GM21737 (cell line): ENCODE measurements around the gene SLCO2B1.

ENCODE experiments used
- ATAC-seq: cut with Tn5 transposase; IDR thresholded peaks from one replicate; pipeline ENCODE4 v1.9.1; 2021; ENCODE audit warnings: mild to moderate bottlenecking, moderate library complexity; ENCODE audit not compliant: unreplicated experiment

SLCO2B1 gene

DNA sequence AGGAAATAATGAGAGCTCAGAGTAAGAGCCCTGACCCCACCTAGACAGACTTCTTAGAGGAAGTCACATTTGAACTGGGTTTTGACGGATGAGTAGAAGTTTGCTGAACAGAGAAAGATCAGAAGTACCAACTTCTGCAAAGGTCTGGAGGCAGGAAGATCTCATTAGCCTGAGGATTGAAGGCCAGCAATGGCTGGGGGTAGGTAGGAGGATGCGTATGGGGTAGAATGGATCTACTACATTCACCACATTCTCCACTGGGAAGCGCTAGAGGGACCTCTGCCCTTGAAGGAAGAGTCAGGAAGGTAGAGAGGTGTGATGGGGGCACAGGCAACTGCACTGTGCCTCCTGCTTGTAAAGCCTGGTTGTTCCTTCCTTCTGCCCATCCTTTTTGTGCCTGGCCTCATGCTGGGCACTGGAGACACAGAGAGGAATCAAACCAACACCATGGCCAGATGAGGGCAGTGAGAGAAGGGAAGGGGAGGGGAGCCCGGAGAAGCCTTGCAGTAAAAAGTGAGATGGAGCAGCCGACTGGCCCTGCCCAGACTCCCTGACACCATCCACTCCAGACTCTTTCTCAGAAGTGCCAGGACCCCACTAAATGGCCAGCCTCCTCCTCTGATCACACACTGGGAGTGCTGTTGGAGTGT, 94.6 kb downstream of the SLCO2B1 start:
- ATAC-seq = no peak

DNA sequence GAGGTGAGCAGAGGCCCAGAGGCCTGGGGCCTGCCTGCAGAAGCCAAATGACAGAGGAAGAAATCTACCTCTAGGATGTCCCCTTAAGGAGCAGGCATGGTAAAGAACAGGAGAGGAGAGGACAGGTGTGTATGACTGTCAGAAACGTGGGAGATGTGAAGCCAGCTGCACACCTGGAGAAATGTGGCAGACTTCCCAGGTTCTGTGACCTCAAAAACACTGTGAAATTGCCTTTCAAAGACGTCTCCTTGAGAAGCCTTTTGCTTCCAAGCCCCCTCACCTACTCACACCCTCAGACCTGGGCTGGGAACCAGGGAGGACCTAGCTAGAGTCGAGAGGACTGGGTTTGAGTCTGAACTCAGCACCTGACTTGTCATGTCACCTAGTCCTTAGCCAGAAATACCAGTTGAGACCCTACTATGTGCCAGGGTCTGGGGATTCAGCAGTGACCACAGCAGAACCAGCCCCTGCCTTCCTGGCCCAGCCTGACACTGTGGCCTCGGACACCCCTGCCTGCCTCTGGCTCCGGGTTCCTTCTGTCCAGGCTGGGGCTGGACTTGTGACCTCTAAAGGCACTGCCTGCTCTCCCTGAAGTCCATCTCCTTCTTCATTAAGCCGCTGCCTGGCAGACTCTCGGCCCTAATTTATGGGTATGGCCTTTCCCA, 95.2 kb downstream of the SLCO2B1 start:
- ATAC-seq = no peak

DNA sequence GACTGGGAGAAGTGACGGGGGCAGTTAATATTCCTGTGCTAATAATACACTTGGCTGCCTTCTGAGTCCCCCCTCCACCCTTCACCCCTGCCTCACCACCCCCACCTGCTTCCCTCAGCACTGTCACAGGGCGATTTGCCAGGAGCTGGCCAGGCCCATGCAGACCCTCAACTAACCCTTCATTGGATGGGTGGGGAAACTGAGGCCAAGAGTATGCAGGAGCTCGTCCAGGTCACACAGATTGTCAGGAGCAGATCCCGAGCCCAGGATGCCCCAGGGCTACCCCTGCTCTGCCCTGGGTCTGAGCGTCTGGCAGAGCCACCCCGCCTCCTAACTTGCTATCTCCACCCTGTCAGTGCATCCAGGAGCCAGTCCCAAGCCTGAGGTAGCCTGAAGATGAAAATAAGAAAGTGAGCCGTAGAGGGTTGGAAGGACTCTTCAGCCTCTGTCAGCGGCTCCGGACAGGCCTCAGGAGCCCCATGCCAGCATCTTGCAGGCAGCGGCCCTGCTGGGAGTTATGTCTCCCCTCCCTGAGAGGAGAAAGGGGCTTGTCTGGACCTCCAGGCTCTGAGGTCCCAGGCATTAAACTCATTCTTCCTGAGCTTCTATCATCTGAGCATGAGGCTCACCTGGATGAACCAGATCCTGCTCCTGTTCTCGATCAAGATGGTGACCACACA, 95.9 kb downstream of the SLCO2B1 start:
- ATAC-seq = no peak

DNA sequence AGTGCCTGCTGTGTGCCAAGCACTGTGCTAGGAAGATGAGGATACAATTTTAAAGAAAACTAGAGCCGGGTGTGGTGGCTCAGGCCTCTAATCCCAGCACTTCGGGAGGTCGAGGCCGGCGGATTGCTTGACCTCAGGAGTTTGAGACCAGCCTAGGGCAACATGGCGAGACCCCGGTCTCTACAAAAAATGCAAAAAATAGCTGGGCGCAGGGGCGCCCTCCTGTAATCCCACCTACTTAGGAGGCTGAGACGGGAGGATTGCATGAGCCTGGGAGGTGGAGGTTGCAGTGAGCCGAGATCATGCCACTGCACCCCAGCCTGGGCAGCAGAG, 98.0 kb downstream of the SLCO2B1 start:
- ATAC-seq = no peak

DNA sequence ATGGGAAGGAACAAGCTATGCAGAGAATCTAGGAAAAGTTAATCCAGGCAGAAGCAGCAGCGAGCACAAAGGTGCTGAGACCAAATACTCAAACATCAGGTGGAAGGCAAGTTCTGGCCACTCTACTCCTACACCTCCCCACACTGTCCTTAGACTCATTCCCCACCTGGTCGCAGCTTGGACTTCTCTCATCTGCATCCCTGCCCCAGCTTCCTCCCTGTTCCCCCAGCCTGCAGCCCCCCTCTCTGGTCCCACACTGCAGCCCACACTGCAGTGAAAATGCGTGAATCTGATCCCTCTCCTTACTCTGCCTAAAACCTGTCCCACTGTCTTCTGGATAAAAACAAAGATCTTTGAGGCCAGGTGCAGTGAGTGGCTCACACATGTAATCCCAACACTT, 98.8 kb downstream of the SLCO2B1 start:
- ATAC-seq = no peak

DNA sequence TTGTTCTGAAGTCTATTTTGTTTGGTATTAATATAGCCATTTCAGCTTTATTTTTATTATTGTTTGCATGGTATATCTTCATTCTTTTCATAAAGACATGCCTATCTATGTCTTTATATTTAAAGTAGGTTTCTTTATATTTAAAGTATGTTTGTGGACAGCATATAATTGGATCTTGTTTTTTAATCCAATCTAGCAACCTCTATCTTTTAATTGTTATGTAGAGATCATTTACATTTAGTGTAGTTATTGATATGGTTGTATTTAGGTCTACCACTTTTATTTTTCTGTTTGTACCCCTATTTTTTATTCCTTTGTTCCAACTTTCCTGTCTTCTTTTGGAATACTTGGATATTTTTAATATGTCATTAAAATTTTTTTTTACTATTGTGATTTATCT, 103.4 kb downstream of the SLCO2B1 start:
- ATAC-seq = no peak
